ENCODE results near the gene NATD1. TPM values are rescaled to one million over a fixed set of nuclear protein-coding genes. Genes with fewer than 3 reads are reported as not detected.

Gene NATD1
- total RNA-seq, 1 experiment from 2014 or later = 3.1 TPM

DNA sequence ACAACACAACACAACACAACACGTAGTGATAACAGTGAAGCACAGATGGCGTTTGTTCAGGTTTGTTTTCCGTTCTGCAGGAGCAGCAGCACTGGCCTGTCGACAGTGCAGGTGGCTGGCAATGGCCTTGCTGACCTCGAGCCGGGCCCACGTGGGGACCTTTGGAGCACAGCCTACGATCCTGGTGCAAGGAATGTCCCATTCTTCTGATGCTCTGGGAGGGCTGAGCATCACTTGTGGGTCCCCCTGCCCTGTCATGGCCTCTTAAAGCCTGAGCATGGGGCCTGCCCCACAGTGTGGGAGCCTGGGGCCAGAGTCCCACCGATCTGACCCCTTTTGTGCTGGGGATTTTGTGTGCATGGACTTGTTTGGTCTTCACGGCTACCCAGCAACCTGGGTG lies 38.1 kb upstream of the NATD1 start:
- Histone ChIP-seq H3K9me3 (ENCODE audit: control insufficient read depth in 1 of 2, insufficient read depth in 1 of 2, low read depth in 1 of 2, low read length in 2 of 2) (no peaks in the 10 kb centered on the region), H3K27me3 (ENCODE audit: insufficient read depth, low read length) (no peaks in the 10 kb centered on the region), H3K4me3 (replicated peaks in 1 of 2; ENCODE audit: low read depth in 1 of 2, low read length in 2 of 2) (no peak overlapping the region), H3K27ac (ENCODE audit: low read depth, low read length) (0 out of 2 replicates have a peak overlapping the region, but pooled peaks have one; percentile 13), H3K4me1 (ENCODE audit: control insufficient read depth in 1 of 2, insufficient read depth in 2 of 2, low read length in 2 of 2) (peaks cover 42 to 45% of the 10 kb centered on the region in 2 experiments), H3K9me2 (ENCODE audit: insufficient read depth) (no peaks in the 10 kb centered on the region), H3K4me2 (ENCODE audit: low read length) (no peak overlapping the region), H3K79me2 (ENCODE audit: insufficient read depth, low read length) (peaks cover 99% of the 10 kb centered on the region), H4K20me1 (ENCODE audit: insufficient read depth) (no peaks in the 10 kb centered on the region; the same call in 1 of the 2 replicates), H3K36me3 (ENCODE audit: control insufficient read depth in 1 of 2, insufficient read depth in 2 of 2, low read length in 2 of 2) (peaks cover 7 to 21% of the 10 kb centered on the region in 2 experiments; a peak in 3 of 4 replicates), H3K9ac (ENCODE audit: low read length) (no peak overlapping the region), H2AFZ (ENCODE audit: low read depth, low read length, poor library complexity, severe bottlenecking) (no peak overlapping the region)
- no peak for ATAC-seq
- DNase-seq (ENCODE audit: low read depth, low spot score) = no peak
- RAD21 ChIA-PET (ENCODE audit: low non-redundant PET in 1 of 2, low total read pairs in 2 of 2, uncharacterized antibody in 2 of 2, unreplicated experiment in 2 of 2) = no interaction called here
- TF ChIP-seq EZH2phosphoT487 (IDR thresholded peaks at IDR 0.05; ENCODE audit: borderline replicate concordance) (no peak), FOSL1 (IDR thresholded peaks at IDR 0.05; ENCODE audit: low read depth) (no peak), ZFX (IDR thresholded peaks at IDR 0.05) (no peak), CBX3 (IDR thresholded peaks at IDR 0.05; ENCODE audit: low read depth) (no peak), ZNF274 (IDR thresholded peaks at IDR 0.05; ENCODE audit: low read depth, low read length) (no peak), TCF7L2 (IDR thresholded peaks at IDR 0.05; ENCODE audit: borderline replicate concordance, extremely low read depth, insufficient read depth, insufficient read length) (no peak), EZH2 (IDR thresholded peaks at IDR 0.05) (no peak)
- TF ChIP-seq, protein P1, sequence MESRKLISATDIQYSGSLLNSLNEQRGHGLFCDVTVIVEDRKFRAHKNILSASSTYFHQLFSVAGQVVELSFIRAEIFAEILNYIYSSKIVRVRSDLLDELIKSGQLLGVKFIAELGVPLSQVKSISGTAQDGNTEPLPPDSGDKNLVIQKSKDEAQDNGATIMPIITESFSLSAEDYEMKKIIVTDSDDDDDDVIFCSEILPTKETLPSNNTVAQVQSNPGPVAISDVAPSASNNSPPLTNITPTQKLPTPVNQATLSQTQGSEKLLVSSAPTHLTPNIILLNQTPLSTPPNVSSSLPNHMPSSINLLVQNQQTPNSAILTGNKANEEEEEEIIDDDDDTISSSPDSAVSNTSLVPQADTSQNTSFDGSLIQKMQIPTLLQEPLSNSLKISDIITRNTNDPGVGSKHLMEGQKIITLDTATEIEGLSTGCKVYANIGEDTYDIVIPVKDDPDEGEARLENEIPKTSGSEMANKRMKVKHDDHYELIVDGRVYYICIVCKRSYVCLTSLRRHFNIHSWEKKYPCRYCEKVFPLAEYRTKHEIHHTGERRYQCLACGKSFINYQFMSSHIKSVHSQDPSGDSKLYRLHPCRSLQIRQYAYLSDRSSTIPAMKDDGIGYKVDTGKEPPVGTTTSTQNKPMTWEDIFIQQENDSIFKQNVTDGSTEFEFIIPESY (IDR thresholded peaks at IDR 0.05; ENCODE audit: extremely low read depth, insufficient replicate concordance, low read length) = no peak
- TF ChIP-seq, protein P2, sequence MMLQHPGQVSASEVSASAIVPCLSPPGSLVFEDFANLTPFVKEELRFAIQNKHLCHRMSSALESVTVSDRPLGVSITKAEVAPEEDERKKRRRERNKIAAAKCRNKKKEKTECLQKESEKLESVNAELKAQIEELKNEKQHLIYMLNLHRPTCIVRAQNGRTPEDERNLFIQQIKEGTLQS (IDR thresholded peaks at IDR 0.05) = no peak
- TF ChIP-seq, protein P3, sequence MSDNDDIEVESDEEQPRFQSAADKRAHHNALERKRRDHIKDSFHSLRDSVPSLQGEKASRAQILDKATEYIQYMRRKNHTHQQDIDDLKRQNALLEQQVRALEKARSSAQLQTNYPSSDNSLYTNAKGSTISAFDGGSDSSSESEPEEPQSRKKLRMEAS (IDR thresholded peaks at IDR 0.05) = no peak
- intact Hi-C loops (cut with micrococcal nuclease) = no loop called here
- BruUV-seq (replicated peaks) = no TSS peak
- CTCF ChIA-PET = no interaction called here
- POLR2A ChIA-PET = no interaction called here
